K562 (cell line): ENCODE data around the gene PPP1R13L. TPM values are rescaled to one million over a fixed set of nuclear protein-coding genes. Genes with fewer than 3 reads are reported as not detected.

Source experiments
- ARID4B ChIP-seq: sonication (generic); formaldehyde crosslinking; IDR thresholded peaks from 2 replicates; pipeline ENCODE4 v1.8.0; 2022; ENCODE audit warnings: mild to moderate bottlenecking, missing genetic modification reagents
- ATF2 ChIP-seq: sonication (generic); formaldehyde crosslinking; IDR thresholded peaks from 2 replicates; pipeline ENCODE4 v1.8.1; 2022; ENCODE audit warnings: missing genetic modification reagents
- CTBP1 ChIP-seq: fragments of 450-650 bp; IDR thresholded peaks from 2 replicates; pipeline ENCODE4 v1.6.1; 2016; ENCODE audit warnings: borderline replicate concordance
- E2F1 ChIP-seq: sonication (generic); formaldehyde crosslinking; IDR thresholded peaks from 2 replicates; pipeline ENCODE4 v1.8.1; 2023; ENCODE audit warnings: mild to moderate bottlenecking, missing genetic modification reagents, moderate library complexity
- ELK3 ChIP-seq: fragments of 450-650 bp; formaldehyde crosslinking; IDR thresholded peaks from 2 replicates; pipeline ENCODE4 v1.4.0; 2020; ENCODE audit warnings: mild to moderate bottlenecking
- ETS1 ChIP-seq: conservative IDR thresholded peaks from 2 replicates; pipeline ENCODE4 v1.6.1; 2011; ENCODE audit warnings: low read depth, mild to moderate bottlenecking, low read length; ENCODE audit not compliant: control insufficient read depth
- GABPB1 ChIP-seq: sonication (generic); formaldehyde crosslinking; IDR thresholded peaks from 2 replicates; pipeline ENCODE4 v1.8.0; 2022; ENCODE audit warnings: mild to moderate bottlenecking, missing genetic modification reagents
- GATAD2B ChIP-seq: fragments of 450-650 bp; IDR thresholded peaks from 2 replicates; pipeline ENCODE4 v1.6.1; 2017; ENCODE audit warnings: mild to moderate bottlenecking, borderline replicate concordance
- L3MBTL2 ChIP-seq: fragments of 450-650 bp; IDR thresholded peaks from 2 replicates; pipeline ENCODE4 v1.6.1; 2016; ENCODE audit warnings: mild to moderate bottlenecking, moderate library complexity
- MAFF ChIP-seq: IDR thresholded peaks from 2 replicates; pipeline ENCODE4 v1.6.1; 2012; ENCODE audit warnings: low read length, improper control_type of control experiment
- NCOR1 ChIP-seq: fragments of 450-650 bp; IDR thresholded peaks from 2 replicates; pipeline ENCODE4 v1.6.1; 2016; ENCODE audit warnings: mild to moderate bottlenecking, moderate library complexity
- RB1 ChIP-seq: fragments of 450-650 bp; IDR thresholded peaks from 2 replicates; pipeline ENCODE4 v1.6.1; 2017; ENCODE audit warnings: low read depth, mild to moderate bottlenecking
- RBM22 ChIP-seq: fragments of 200-400 bp; formaldehyde crosslinking; IDR thresholded peaks from 2 replicates; pipeline ENCODE4 v1.6.1; 2018; ENCODE audit warnings: low read length, low read depth; ENCODE audit not compliant: poor library complexity, severe bottlenecking
- RBM25 ChIP-seq: fragments of 200-400 bp; formaldehyde crosslinking; IDR thresholded peaks from 2 replicates; pipeline ENCODE4 v1.6.1; 2018; ENCODE audit warnings: low read length, low read depth, moderate library complexity; ENCODE audit not compliant: severe bottlenecking
- SRSF3 ChIP-seq: fragments of 200-400 bp; formaldehyde crosslinking; IDR thresholded peaks from 2 replicates; pipeline ENCODE4 v1.6.1; 2016; ENCODE audit warnings: mild to moderate bottlenecking, low read length, moderate library complexity; ENCODE audit not compliant: insufficient read depth
- ZNF253 ChIP-seq: fragments of 250-450 bp; sonication (Bioruptor Pico); conservative IDR thresholded peaks from 2 replicates; pipeline ENCODE4 v1.6.1; 2021; ENCODE audit warnings: mild to moderate bottlenecking
- ZNF316 ChIP-seq: fragments of 450-650 bp; IDR thresholded peaks from 2 replicates; pipeline ENCODE4 v1.6.1; 2016
- ZNF655 ChIP-seq: fragments of 250-450 bp; sonication (Bioruptor Pico); IDR thresholded peaks from 2 replicates; pipeline ENCODE4 v1.5.0; 2021
- polyA plus RNA-seq, 8 experiments: library from polyadenylated mRNA; depleted of rRNA in 4 of 8; stranded (reverse) in 5 of 8; unstranded in 3 of 8; fragments of >200 nt; fragmentation: Nextera tagmentation in 2 of 8; fragmentation: Illumina TruSeq in 1 of 8; extraction: Ambion mirVana in 2 of 8; extraction: Trizol in 1 of 8; gene quantifications; 2 replicates each; pipeline versions ENCODE4 v1.2.1 to v1.2.3, GENCODE V29; 2011 to 2014; ENCODE audit warnings: inconsistent platforms in 1 of 8, missing spikeins in 1 of 8
- total RNA-seq, 7 experiments: library from RNA; depleted of rRNA in 6 of 7; stranded (reverse); fragments of >200 nt in 6 of 7; fragmentation: Illumina TruSeq in 2 of 7; extraction: Trizol in 2 of 7; gene quantifications; 2 replicates each; pipeline versions ENCODE4 v1.2.1 to v1.2.3, GENCODE V29; 2011 to 2021; ENCODE audit warnings: low replicate concordance in 1 of 7

The PPP1R13L gene
- total and polyA plus RNA-seq, 9 of the 15 experiments (the other 6 are each of a cell fraction or from before 2014, with no cell fraction given), result 0.32 to 6.7 (median 2.0) TPM

GRCh38 chr19:45446295-45446694 is 41.4 kb upstream of the PPP1R13L start (continued):
- TF ChIP-seq SRSF3 (no peak), CTBP1 (0 out of 2 replicates have a peak, but pooled peaks have one; percentile 38), ETS1 (no peak), ZNF253 (CRISPR knock-in tag) (no peak), L3MBTL2 (no peak), E2F1 (no peak), RBM25 (peak; percentile 97), GABPB1 (CRISPR knock-in tag) (peak; percentile 47; the same call in 1 of the 2 replicates), ELK3 (CRISPR knock-in tag) (no peak), ZNF655 (CRISPR knock-in tag) (no peak), NCOR1 (no peak), RBM22 (no peak), GATAD2B (no peak), MAFF (peak; percentile 98), ARID4B (no peak), ATF2 (CRISPR knock-in tag) (no peak), ZNF316 (peak; percentile 100), RB1 (peak; percentile 41; the same call in 1 of the 2 replicates)
